GM18499 (cell line): ENCODE measurements around the gene C3AR1.

Experiments used
- ATAC-seq: cut with Tn5 transposase; IDR thresholded peaks from one replicate; pipeline ENCODE4 v1.9.1; 2021; ENCODE audit warnings: moderate number of reproducible peaks; ENCODE audit not compliant: insufficient read depth, unreplicated experiment

Gene C3AR1

GRCh38 chr12:8058506-8058905, 7.7 kb downstream of the C3AR1 start:
- ATAC-seq = no peak

- ATAC-seq = no peak
Observed at GRCh38 chr12:8057839-8058238, 8.3 kb downstream of the C3AR1 start.

- no peak for ATAC-seq
Observed at GRCh38 chr12:8057306-8057705, 8.9 kb downstream of the C3AR1 start.

GRCh38 chr12:8054816-8055215, 11.3 kb downstream of the C3AR1 start:
- no peak for ATAC-seq

GRCh38 chr12:8052679-8053078, 13.5 kb downstream of the C3AR1 start:
- no peak for ATAC-seq

- ATAC-seq = no peak
Observed at GRCh38 chr12:8050600-8051250, 15.4 kb downstream of the C3AR1 start.

GRCh38 chr12:8048906-8049305, 17.3 kb downstream of the C3AR1 start:
- ATAC-seq = no peak

- no peak for ATAC-seq
Observed at GRCh38 chr12:8047842-8048241, 18.3 kb downstream of the C3AR1 start.

GRCh38 chr12:8045952-8046944, 19.9 kb downstream of the C3AR1 start:
- no peak for ATAC-seq

- ATAC-seq = no peak
Observed at GRCh38 chr12:8040791-8041190, 25.4 kb downstream of the C3AR1 start.

GRCh38 chr12:8038659-8039114, 27.5 kb downstream of the C3AR1 start:
- ATAC-seq = no peak

GRCh38 chr12:8037947-8038346, 28.2 kb downstream of the C3AR1 start:
- ATAC-seq = no peak

GRCh38 chr12:8037046-8037663, 29.0 kb downstream of the C3AR1 start:
- ATAC-seq = no peak

- no peak for ATAC-seq
Observed at GRCh38 chr12:8036346-8036745, 29.8 kb downstream of the C3AR1 start.

- no peak for ATAC-seq
Observed at GRCh38 chr12:8035440-8036010, 30.6 kb downstream of the C3AR1 start.

- ATAC-seq = no peak
Observed at GRCh38 chr12:8034802-8035201, 31.4 kb downstream of the C3AR1 start.

GRCh38 chr12:8033153-8034044, 32.8 kb downstream of the C3AR1 start:
- ATAC-seq = no peak

- no peak for ATAC-seq
Observed at GRCh38 chr12:8032242-8033152, 33.7 kb downstream of the C3AR1 start, which contains the start of gene FOXJ2. Gene FOXJ2 (plus strand): TSS chr12:8032716. CDS start chr12:8039833, 7,117 bp downstream.

- ATAC-seq = no peak
Observed at GRCh38 chr12:8031872-8032241, 34.3 kb downstream of the C3AR1 start.
